ENCODE measurements around the gene FGF13. TPM values are rescaled to one million over a fixed set of nuclear protein-coding genes. Genes with fewer than 3 reads are reported as not detected.

Gene FGF13
- total and polyA plus RNA-seq, 4 donors: 0.51 to 2.2 (median 0.79) TPM

DNA sequence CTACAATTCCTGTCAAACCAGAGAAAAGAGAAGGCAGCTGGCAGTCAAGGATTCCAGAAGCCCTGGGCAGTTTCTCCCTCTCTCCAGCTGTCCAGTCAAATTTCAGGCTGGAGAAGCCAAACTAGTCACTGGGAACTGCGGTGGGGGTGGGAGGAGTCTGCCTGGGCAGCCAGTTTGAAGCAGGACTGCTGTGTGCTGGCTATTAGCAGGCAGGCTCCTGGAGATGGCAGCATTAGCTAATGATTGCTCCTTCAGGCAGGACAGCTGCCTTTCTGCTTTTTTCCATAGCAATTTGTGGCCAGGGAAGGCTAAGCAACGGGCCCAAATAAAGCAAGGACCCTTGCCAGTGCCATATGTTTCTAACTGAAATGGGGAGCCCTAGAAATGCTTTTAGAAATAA is 44.7 kb upstream of the FGF13 start:
- no peak overlapping the region for H3K9ac ChIP-seq (ENCODE audit: low read depth in 1 of 2, low read length in 2 of 2)
- peaks cover 0 to 1% (median under 1%) of the 10 kb centered on the region in 4 donors for H3K4me1 ChIP-seq (ENCODE audit: control insufficient read depth in 4 of 4, insufficient read depth in 4 of 4, low read length in 3 of 4)
- DNase-seq (ENCODE audit: low spot score): peak; percentile 30
- no peaks in the 10 kb centered on the region for H3K36me3 ChIP-seq (ENCODE audit: control insufficient read depth in 4 of 4, insufficient read depth in 3 of 4, low read depth in 1 of 4, low read length in 3 of 4)
- no peaks in the 10 kb centered on the region for H3K9me3 ChIP-seq (ENCODE audit: control insufficient read depth in 4 of 4, low read length in 3 of 4)
- H3K27me3 ChIP-seq (ENCODE audit: control insufficient read depth in 4 of 4, insufficient read depth in 4 of 4, low read length in 3 of 4): peaks cover 0 to 4% (median 0%) of the 10 kb centered on the region in 4 donors
- TF ChIP-seq FOXA1 (IDR thresholded peaks at IDR 0.05) (no peak), EGR1 (IDR thresholded peaks at IDR 0.05; ENCODE audit: low read depth in 2 of 2) (no peak), RXRA (IDR thresholded peaks at IDR 0.05) (no peak), YY1 (IDR thresholded peaks at IDR 0.05) (no peak), FOXA2 (IDR thresholded peaks at IDR 0.05) (no peak), TAF1 (conservative IDR thresholded peaks at IDR 0.05) (no peak), JUND (IDR thresholded peaks at IDR 0.05) (no peak), RAD21 (IDR thresholded peaks at IDR 0.05) (peak in 1 of 2 donors; percentile 24)
- H3K27ac ChIP-seq (ENCODE audit: low read depth in 1 of 2, low read length in 2 of 2): no peak overlapping the region
- 14% methylated on average over 2 of the region's 2 CpGs for WGBS
- no peak overlapping the region for H3K4me3 ChIP-seq (ENCODE audit: low read depth in 1 of 3, low read length in 3 of 3)

DNA sequence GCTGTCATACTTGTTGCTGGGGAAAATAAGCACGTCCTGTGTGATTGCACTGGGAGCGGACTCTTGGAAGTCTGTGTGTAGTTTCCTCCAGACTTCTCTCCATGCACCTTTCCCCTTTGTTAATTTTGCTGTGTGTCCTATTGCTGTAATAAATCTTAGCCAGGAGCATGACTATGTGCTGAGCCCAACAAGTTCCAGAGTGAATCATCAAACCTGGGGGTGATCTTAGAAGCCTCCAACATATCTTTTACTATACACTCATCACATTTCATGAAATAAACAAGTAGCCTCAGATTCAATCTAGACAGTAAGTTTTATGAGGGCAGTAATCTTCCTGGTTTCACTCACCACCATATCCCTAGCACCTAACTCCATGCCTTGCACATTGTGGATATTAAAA is 43.3 kb upstream of the FGF13 start:
- Histone ChIP-seq H3K4me3 (ENCODE audit: low read depth in 1 of 3, low read length in 3 of 3) (no peak overlapping the region), H3K36me3 (ENCODE audit: control insufficient read depth in 4 of 4, insufficient read depth in 3 of 4, low read depth in 1 of 4, low read length in 3 of 4) (no peaks in the 10 kb centered on the region), H3K27me3 (ENCODE audit: control insufficient read depth in 4 of 4, insufficient read depth in 4 of 4, low read length in 3 of 4) (peaks cover 0 to 2% (median 0%) of the 10 kb centered on the region in 4 donors), H3K9ac (ENCODE audit: low read depth in 1 of 2, low read length in 2 of 2) (no peak overlapping the region), H3K4me1 (ENCODE audit: control insufficient read depth in 4 of 4, insufficient read depth in 4 of 4, low read length in 3 of 4) (no peaks in the 10 kb centered on the region), H3K27ac (ENCODE audit: low read depth in 1 of 2, low read length in 2 of 2) (no peak overlapping the region), H3K9me3 (ENCODE audit: control insufficient read depth in 4 of 4, low read length in 3 of 4) (no peaks in the 10 kb centered on the region)
- no peak for DNase-seq (ENCODE audit: low spot score)
- WGBS: 83% methylated on average over 2 of the region's 2 CpGs
- TF ChIP-seq GABPA (IDR thresholded peaks at IDR 0.05 in 1 of 2, conservative IDR thresholded peaks at IDR 0.05 in 1 of 2) (no peak), HNF4A (conservative IDR thresholded peaks at IDR 0.05) (no peak), TAF1 (conservative IDR thresholded peaks at IDR 0.05) (no peak), FOXA2 (IDR thresholded peaks at IDR 0.05) (no peak), YY1 (IDR thresholded peaks at IDR 0.05) (no peak), NR2F2 (IDR thresholded peaks at IDR 0.05) (no peak)
- TF ChIP-seq, protein P1, sequence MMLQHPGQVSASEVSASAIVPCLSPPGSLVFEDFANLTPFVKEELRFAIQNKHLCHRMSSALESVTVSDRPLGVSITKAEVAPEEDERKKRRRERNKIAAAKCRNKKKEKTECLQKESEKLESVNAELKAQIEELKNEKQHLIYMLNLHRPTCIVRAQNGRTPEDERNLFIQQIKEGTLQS (IDR thresholded peaks at IDR 0.05): no peak
- TF ChIP-seq, protein P2, sequence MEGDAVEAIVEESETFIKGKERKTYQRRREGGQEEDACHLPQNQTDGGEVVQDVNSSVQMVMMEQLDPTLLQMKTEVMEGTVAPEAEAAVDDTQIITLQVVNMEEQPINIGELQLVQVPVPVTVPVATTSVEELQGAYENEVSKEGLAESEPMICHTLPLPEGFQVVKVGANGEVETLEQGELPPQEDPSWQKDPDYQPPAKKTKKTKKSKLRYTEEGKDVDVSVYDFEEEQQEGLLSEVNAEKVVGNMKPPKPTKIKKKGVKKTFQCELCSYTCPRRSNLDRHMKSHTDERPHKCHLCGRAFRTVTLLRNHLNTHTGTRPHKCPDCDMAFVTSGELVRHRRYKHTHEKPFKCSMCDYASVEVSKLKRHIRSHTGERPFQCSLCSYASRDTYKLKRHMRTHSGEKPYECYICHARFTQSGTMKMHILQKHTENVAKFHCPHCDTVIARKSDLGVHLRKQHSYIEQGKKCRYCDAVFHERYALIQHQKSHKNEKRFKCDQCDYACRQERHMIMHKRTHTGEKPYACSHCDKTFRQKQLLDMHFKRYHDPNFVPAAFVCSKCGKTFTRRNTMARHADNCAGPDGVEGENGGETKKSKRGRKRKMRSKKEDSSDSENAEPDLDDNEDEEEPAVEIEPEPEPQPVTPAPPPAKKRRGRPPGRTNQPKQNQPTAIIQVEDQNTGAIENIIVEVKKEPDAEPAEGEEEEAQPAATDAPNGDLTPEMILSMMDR (IDR thresholded peaks at IDR 0.05; ENCODE audit: low read depth, low read length, missing input control): no peak

DNA sequence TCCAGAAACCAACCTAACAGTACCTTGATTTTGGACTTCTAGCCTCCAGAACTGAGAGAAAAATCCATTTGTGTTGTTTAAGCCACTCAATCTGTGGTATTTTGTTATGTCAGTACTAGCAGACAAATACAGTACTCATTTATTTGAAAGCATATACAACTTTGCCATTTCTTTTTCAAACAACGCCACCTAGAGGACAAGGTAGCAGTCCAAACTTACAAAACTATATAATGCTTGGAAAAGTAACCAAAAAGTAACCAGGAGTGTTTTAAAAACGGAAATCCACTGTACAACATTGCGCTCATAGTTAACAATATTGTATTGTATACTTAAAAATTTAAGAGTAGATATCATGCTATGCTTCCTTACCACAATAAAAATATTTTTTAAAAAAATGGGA is 37.0 kb upstream of the FGF13 start:
- no peaks in the 10 kb centered on the region for H3K36me3 ChIP-seq (ENCODE audit: control insufficient read depth in 4 of 4, insufficient read depth in 3 of 4, low read depth in 1 of 4, low read length in 3 of 4)
- TF ChIP-seq, protein P2 (IDR thresholded peaks at IDR 0.05; ENCODE audit: low read depth, low read length, missing input control): peak; percentile 32
- TF ChIP-seq FOXA1 (IDR thresholded peaks at IDR 0.05) (no peak), RAD21 (IDR thresholded peaks at IDR 0.05) (peak; percentile 19 to 61)
- no peaks in the 10 kb centered on the region for H3K9me3 ChIP-seq (ENCODE audit: control insufficient read depth in 4 of 4, low read length in 3 of 4)
- no peaks in the 10 kb centered on the region for H3K4me1 ChIP-seq (ENCODE audit: control insufficient read depth in 4 of 4, insufficient read depth in 4 of 4, low read length in 3 of 4)
- WGBS: 38% methylated on average over 3 of the region's 3 CpGs
- no peak for DNase-seq (ENCODE audit: low spot score)
- H3K4me3 ChIP-seq (ENCODE audit: low read depth in 1 of 3, low read length in 3 of 3): no peak overlapping the region
- H3K27me3 ChIP-seq (ENCODE audit: control insufficient read depth in 4 of 4, insufficient read depth in 4 of 4, low read length in 3 of 4): peaks cover 0 to 3% (median 1%) of the 10 kb centered on the region in 4 donors
- no peak overlapping the region for H3K9ac ChIP-seq (ENCODE audit: low read depth in 1 of 2, low read length in 2 of 2)
- H3K27ac ChIP-seq (ENCODE audit: low read depth in 1 of 2, low read length in 2 of 2): no peak overlapping the region

Data from liver (tissue), 9 donors.